SK-N-SH treated with all-trans-retinoic acid at 6 μM for 48 hours (cell line): ENCODE measurements around the gene DCDC2.

Experiments used
- ATAC-seq: fragments of 200-7000 bp; cut with Tn5 transposase; 3 replicates; pipeline ENCODE4 v1.9.1; 2020; ENCODE audit warnings: mild to moderate bottlenecking, moderate library complexity
- ARNTL ChIP-seq: fragments of 450-650 bp; formaldehyde crosslinking; IDR thresholded peaks from 2 replicates; pipeline ENCODE4 v1.5.0; 2020; ENCODE audit warnings: low read depth, mild to moderate bottlenecking, moderate library complexity, borderline replicate concordance
- BACH2 ChIP-seq: fragments of 250-450 bp; sonication (Bioruptor Pico); IDR thresholded peaks from 2 replicates; pipeline ENCODE4 v1.9.0; 2021; ENCODE audit warnings: mild to moderate bottlenecking, borderline replicate concordance
- CSDC2 ChIP-seq: fragments of 250-450 bp; sonication (Bioruptor Pico); IDR thresholded peaks from 2 replicates; pipeline ENCODE4 v1.5.0; 2020; ENCODE audit warnings: mild to moderate bottlenecking, moderate library complexity
- ESRRG ChIP-seq: fragments of 250-450 bp; sonication (Bioruptor Pico); IDR thresholded peaks from 2 replicates; pipeline ENCODE4 v1.6.1; 2021; ENCODE audit warnings: mild to moderate bottlenecking
- ISL1 ChIP-seq: fragments of 250-450 bp; sonication (Bioruptor Pico); IDR thresholded peaks from 2 replicates; pipeline ENCODE4 v2.1.2; 2022; ENCODE audit warnings: mild to moderate bottlenecking, moderate library complexity
- OSR1 ChIP-seq: fragments of 250-450 bp; sonication (Bioruptor Pico); IDR thresholded peaks from 2 replicates; pipeline ENCODE4 v1.8.0; 2022; ENCODE audit warnings: moderate library complexity, mild to moderate bottlenecking, inconsistent platforms
- PPARA ChIP-seq: fragments of 250-450 bp; sonication (Bioruptor Pico); IDR thresholded peaks from 2 replicates; pipeline ENCODE4 v1.5.0; 2020; ENCODE audit warnings: mild to moderate bottlenecking, borderline replicate concordance
- RARB ChIP-seq: fragments of 250-450 bp; sonication (Bioruptor Pico); IDR thresholded peaks from 2 replicates; pipeline ENCODE4 v1.8.0; 2021; ENCODE audit warnings: mild to moderate bottlenecking, moderate library complexity
- SNAI2 ChIP-seq: fragments of 250-450 bp; sonication (Bioruptor Pico); IDR thresholded peaks from 2 replicates; pipeline ENCODE4 v1.5.0; 2020; ENCODE audit warnings: mild to moderate bottlenecking, moderate library complexity
- TCF4 ChIP-seq: fragments of 250-450 bp; sonication (Bioruptor Pico); IDR thresholded peaks from 2 replicates; pipeline ENCODE4 v1.8.0; 2021; ENCODE audit warnings: mild to moderate bottlenecking, moderate library complexity, borderline replicate concordance
- TOX ChIP-seq: fragments of 250-450 bp; sonication (Bioruptor Pico); IDR thresholded peaks from 2 replicates; pipeline ENCODE4 v1.8.0; 2021; ENCODE audit warnings: mild to moderate bottlenecking, moderate library complexity, borderline replicate concordance
- ZC3H10 ChIP-seq: fragments of 250-450 bp; sonication (Bioruptor Pico); IDR thresholded peaks from 2 replicates; pipeline ENCODE4 v1.5.1; 2021; ENCODE audit warnings: mild to moderate bottlenecking, moderate library complexity
- ZFP3 ChIP-seq: fragments of 250-450 bp; sonication (Bioruptor Pico); IDR thresholded peaks from 2 replicates; pipeline ENCODE4 v1.5.0; 2020; ENCODE audit warnings: mild to moderate bottlenecking, moderate library complexity
- ZFP30 ChIP-seq: fragments of 450-650 bp; formaldehyde crosslinking; IDR thresholded peaks from 2 replicates; pipeline ENCODE4 v1.5.0; 2022; ENCODE audit warnings: mild to moderate bottlenecking, moderate library complexity
- ZNF565 ChIP-seq: fragments of 450-650 bp; formaldehyde crosslinking; conservative IDR thresholded peaks from 2 replicates; pipeline ENCODE4 v1.5.0; 2020; ENCODE audit warnings: low read depth, mild to moderate bottlenecking, moderate library complexity
- ZNF70 ChIP-seq: fragments of 450-650 bp; formaldehyde crosslinking; IDR thresholded peaks from 2 replicates; pipeline ENCODE4 v1.5.0; 2020; ENCODE audit warnings: mild to moderate bottlenecking, moderate library complexity
- ZNF8 ChIP-seq: fragments of 450-650 bp; formaldehyde crosslinking; IDR thresholded peaks from 2 replicates; pipeline ENCODE4 v1.5.0; 2020; ENCODE audit warnings: mild to moderate bottlenecking, moderate library complexity
- TF ChIP-seq, protein P1 (sequence below): fragments of 250-450 bp; sonication (Bioruptor Pico); IDR thresholded peaks from 2 replicates; pipeline ENCODE4 v1.5.0; 2020; ENCODE audit warnings: mild to moderate bottlenecking, moderate library complexity
- TF ChIP-seq, protein P2 (sequence below): fragments of 250-450 bp; sonication (Bioruptor Pico); IDR thresholded peaks from 2 replicates; pipeline ENCODE4 v1.8.0; 2021; ENCODE audit warnings: low read depth, mild to moderate bottlenecking, moderate library complexity, borderline replicate concordance
- TF ChIP-seq, protein P3 (sequence below): fragments of 250-450 bp; sonication (Bioruptor Pico); IDR thresholded peaks from 2 replicates; pipeline ENCODE4 v1.8.0; 2020; ENCODE audit warnings: mild to moderate bottlenecking, moderate library complexity, borderline replicate concordance

The DCDC2 gene

DNA sequence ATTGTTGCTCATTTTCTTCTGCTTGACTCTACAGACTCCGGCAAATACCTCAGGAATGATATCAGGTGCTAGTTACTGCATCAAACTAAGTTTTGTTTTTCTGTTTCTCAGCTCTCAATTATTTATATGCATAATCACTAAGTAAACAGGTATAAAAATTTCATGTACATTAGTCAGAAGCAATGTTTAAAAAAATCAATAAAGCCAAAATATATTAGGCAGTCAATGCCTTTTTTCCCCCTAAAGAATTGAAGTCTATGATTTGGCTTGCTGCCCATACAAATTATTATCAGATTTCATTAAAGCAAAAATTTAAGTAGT is 24.3 kb upstream of the DCDC2 start (continued):
- TF ChIP-seq, protein P1, sequence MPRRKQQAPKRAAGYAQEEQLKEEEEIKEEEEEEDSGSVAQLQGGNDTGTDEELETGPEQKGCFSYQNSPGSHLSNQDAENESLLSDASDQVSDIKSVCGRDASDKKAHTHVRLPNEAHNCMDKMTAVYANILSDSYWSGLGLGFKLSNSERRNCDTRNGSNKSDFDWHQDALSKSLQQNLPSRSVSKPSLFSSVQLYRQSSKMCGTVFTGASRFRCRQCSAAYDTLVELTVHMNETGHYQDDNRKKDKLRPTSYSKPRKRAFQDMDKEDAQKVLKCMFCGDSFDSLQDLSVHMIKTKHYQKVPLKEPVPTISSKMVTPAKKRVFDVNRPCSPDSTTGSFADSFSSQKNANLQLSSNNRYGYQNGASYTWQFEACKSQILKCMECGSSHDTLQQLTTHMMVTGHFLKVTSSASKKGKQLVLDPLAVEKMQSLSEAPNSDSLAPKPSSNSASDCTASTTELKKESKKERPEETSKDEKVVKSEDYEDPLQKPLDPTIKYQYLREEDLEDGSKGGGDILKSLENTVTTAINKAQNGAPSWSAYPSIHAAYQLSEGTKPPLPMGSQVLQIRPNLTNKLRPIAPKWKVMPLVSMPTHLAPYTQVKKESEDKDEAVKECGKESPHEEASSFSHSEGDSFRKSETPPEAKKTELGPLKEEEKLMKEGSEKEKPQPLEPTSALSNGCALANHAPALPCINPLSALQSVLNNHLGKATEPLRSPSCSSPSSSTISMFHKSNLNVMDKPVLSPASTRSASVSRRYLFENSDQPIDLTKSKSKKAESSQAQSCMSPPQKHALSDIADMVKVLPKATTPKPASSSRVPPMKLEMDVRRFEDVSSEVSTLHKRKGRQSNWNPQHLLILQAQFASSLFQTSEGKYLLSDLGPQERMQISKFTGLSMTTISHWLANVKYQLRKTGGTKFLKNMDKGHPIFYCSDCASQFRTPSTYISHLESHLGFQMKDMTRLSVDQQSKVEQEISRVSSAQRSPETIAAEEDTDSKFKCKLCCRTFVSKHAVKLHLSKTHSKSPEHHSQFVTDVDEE (CRISPR knock-in tag) = no peak
- TF ChIP-seq ZFP3 (CRISPR knock-in tag) (no peak), ZNF70 (no peak), ARNTL (CRISPR knock-in tag) (no peak), ISL1 (no peak), TCF4 (CRISPR knock-in tag) (no peak), ZC3H10 (CRISPR knock-in tag) (no peak), OSR1 (CRISPR knock-in tag) (no peak), CSDC2 (CRISPR knock-in tag) (no peak)
- TF ChIP-seq, protein P2, sequence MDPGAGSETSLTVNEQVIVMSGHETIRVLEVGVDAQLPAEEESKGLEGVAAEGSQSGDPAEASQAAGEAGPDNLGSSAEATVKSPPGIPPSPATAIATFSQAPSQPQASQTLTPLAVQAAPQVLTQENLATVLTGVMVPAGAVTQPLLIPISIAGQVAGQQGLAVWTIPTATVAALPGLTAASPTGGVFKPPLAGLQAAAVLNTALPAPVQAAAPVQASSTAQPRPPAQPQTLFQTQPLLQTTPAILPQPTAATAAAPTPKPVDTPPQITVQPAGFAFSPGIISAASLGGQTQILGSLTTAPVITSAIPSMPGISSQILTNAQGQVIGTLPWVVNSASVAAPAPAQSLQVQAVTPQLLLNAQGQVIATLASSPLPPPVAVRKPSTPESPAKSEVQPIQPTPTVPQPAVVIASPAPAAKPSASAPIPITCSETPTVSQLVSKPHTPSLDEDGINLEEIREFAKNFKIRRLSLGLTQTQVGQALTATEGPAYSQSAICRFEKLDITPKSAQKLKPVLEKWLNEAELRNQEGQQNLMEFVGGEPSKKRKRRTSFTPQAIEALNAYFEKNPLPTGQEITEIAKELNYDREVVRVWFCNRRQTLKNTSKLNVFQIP (CRISPR knock-in tag) = no peak

DNA sequence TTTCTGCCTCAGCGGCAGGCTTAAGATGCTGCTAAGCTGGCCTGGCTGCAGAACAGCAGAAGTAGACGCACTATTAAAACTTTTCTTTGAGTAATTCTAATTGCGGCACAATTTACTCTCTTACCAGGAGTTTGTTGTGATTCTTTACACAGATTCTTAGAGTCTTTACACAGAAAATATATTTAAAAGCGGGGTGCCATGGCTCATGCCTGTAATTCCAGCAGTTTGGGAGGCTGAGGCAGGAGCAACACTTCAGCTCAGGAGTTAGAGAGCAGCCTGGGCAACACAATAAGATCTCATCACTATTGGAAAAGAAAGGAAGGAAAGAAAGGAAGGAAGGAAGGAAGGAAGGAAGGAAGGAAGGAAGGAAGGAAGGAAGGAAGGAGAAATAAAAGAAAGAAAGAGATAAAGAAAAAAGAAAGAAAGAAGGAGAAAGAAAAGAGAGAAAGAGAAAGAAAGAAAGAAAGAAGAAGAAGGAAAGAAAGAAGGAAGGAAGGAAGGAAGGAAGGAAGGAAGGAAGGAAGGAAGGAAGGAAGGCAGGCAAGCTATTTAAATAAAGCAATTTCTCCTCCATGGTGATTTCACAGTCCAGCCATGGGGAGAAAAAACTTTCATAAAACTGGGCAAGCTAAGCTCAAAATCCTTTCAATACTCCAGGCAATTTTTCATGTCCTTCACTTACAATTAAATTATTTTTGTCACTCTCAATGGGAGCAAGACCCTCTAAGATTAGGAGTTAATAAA is 23.8 kb upstream of the DCDC2 start:
- ATAC-seq = no peak
- TF ChIP-seq ZNF565 (CRISPR knock-in tag) = no peak
- TF ChIP-seq OSR1 (CRISPR knock-in tag) = no peak
- no peak for TF ChIP-seq ZC3H10 (CRISPR knock-in tag)
- no peak for TF ChIP-seq ZFP30
- TF ChIP-seq ZNF70 = no peak
- TF ChIP-seq CSDC2 (CRISPR knock-in tag) = no peak
- TF ChIP-seq, protein P3, sequence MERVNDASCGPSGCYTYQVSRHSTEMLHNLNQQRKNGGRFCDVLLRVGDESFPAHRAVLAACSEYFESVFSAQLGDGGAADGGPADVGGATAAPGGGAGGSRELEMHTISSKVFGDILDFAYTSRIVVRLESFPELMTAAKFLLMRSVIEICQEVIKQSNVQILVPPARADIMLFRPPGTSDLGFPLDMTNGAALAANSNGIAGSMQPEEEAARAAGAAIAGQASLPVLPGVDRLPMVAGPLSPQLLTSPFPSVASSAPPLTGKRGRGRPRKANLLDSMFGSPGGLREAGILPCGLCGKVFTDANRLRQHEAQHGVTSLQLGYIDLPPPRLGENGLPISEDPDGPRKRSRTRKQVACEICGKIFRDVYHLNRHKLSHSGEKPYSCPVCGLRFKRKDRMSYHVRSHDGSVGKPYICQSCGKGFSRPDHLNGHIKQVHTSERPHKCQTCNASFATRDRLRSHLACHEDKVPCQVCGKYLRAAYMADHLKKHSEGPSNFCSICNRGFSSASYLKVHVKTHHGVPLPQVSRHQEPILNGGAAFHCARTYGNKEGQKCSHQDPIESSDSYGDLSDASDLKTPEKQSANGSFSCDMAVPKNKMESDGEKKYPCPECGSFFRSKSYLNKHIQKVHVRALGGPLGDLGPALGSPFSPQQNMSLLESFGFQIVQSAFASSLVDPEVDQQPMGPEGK = no peak
- TF ChIP-seq TOX = no peak
- TF ChIP-seq, protein P1 (CRISPR knock-in tag) = no peak
- no peak for TF ChIP-seq SNAI2
- no peak for TF ChIP-seq TCF4 (CRISPR knock-in tag)
- TF ChIP-seq, protein P2 (CRISPR knock-in tag) = no peak
- no peak for TF ChIP-seq ESRRG
- no peak for TF ChIP-seq PPARA (CRISPR knock-in tag)
- no peak for TF ChIP-seq ZFP3 (CRISPR knock-in tag)
- no peak for TF ChIP-seq ISL1
- no peak for TF ChIP-seq ARNTL (CRISPR knock-in tag)

DNA sequence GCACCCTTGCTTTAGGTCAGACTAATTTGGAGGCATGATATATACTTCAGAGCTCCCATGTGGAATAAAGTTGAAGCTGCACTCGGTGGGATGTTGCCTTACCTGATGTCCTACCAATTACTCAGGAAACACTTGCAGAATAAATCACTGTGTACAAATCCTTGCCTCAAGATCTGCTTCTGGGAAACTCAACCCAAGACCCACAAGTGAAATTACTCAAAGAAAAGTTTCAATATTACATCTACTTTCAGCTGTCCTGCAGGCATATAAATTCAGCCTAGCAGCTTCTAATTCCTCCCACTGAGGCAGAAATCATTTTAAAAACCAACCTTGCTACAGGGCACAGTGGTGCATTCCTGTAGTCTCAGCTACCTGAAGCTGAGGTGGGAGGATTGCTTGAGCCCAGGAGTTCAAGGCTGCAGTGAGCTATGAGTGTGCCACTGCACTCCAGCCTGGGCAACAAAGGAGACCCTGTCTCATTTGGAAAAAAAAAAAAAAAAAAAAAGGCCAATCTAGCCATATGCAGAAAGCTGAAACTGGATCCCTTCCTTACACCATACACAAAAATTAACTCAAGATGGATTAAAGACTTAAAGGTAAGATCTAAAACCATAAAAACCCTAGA is 20.7 kb upstream of the DCDC2 start:
- no peak for ATAC-seq

More for the DNA sequence above, 20.7 kb upstream of the DCDC2 start:
- TF ChIP-seq ZNF8 (CRISPR knock-in tag) = no peak
- no peak for TF ChIP-seq ZFP3 (CRISPR knock-in tag)
- TF ChIP-seq ZC3H10 (CRISPR knock-in tag) = no peak
- no peak for TF ChIP-seq RARB (CRISPR knock-in tag)
- TF ChIP-seq BACH2 (CRISPR knock-in tag) = no peak
- no peak for TF ChIP-seq ESRRG
- TF ChIP-seq, all 23 proteins: peak for 0
